Spleen (tissue), 7 donors: ENCODE results near the gene S100A16.

Experiments used
- CTCF ChIP-seq, 11 experiments: fragments of 200-600 bp in 7 of 11; fragments of 450-650 bp in 4 of 11; sonication (generic) in 4 of 11; IDR thresholded peaks in 8 of 11; conservative IDR thresholded peaks in 3 of 11; 1 replicate in 7 of 11; 2 replicates in 4 of 11; pipeline versions ENCODE4 v1.4.0 to v1.8.0; 2016 to 2021; ENCODE audit warnings: antibody characterized with exemption in 11 of 11, inconsistent platforms in 4 of 11, mild to moderate bottlenecking in 1 of 11
- POLR2A ChIP-seq, 3 donors: fragments of 450-650 bp; IDR thresholded peaks; one replicate each; pipeline ENCODE4 v1.5.1; 2017; ENCODE audit warnings: antibody characterized with exemption in 3 of 3, mild to moderate bottlenecking in 1 of 3
- donor health status: DM: no; HTN: no; CAD: no; lungs with moderate emphysema.
- donor health status: DM: no; HTN: no; CAD: no.
- donor health status: DM: no; HTN: no; CAD: no.

GRCh38 chr1:153626477-153626903 lies 13.6 kb upstream of the S100A16 start:
- no peak for TF ChIP-seq CTCF (IDR thresholded peaks at IDR 0.05 in 8 of 11, conservative IDR thresholded peaks at IDR 0.05 in 3 of 11)
- TF ChIP-seq POLR2A (IDR thresholded peaks at IDR 0.05): no peak
